Kidney glomerular epithelial cell (primary cell): ENCODE results near the gene LRRC15.

ENCODE experiments used
- DNase-seq: peaks from one replicate; lab custom pipeline; 2025; lab: John Stamatoyannopoulos, UW

LRRC15 gene

GRCh38 chr3:194369522-194370279, at the start of gene LRRC15:
Gene LRRC15, minus strand, starts transcription at chr3:194369743. Its CDS starts 8,700 bp downstream, at chr3:194361043.
- no peak for DNase-seq

GRCh38 chr3:194418671-194419070, 49.1 kb upstream of the LRRC15 start:
- DNase-seq = no peak

- DNase-seq = peak; percentile 38
These were observed 37.9 kb upstream of the LRRC15 start for GRCh38 chr3:194407423-194407822.

- no peak for DNase-seq
These were observed 36.2 kb upstream of the LRRC15 start for GRCh38 chr3:194405766-194406165.

GRCh38 chr3:194404365-194405140, 35.0 kb upstream of the LRRC15 start:
- DNase-seq = peak; percentile 22

GRCh38 chr3:194401868-194402329, 32.4 kb upstream of the LRRC15 start:
- DNase-seq = no peak

- no peak for DNase-seq
These were observed 31.8 kb upstream of the LRRC15 start for GRCh38 chr3:194401346-194401745.

- no peak for DNase-seq
These were observed 30.4 kb upstream of the LRRC15 start for GRCh38 chr3:194399874-194400411.

GRCh38 chr3:194399166-194399565, 29.6 kb upstream of the LRRC15 start, which contains the start of gene GP5:
Gene GP5, minus strand, starts transcription at chr3:194399266. Its CDS starts 984 bp downstream, at chr3:194398282.
- no peak for DNase-seq

- no peak for DNase-seq
These were observed 28.3 kb upstream of the LRRC15 start for GRCh38 chr3:194397757-194398312.

GRCh38 chr3:194396859-194397756, 27.6 kb upstream of the LRRC15 start:
- no peak for DNase-seq

GRCh38 chr3:194396539-194396858, 27.0 kb upstream of the LRRC15 start:
- DNase-seq = no peak

- peak; percentile 14 for DNase-seq
These were observed 26.4 kb upstream of the LRRC15 start for GRCh38 chr3:194395778-194396538.

GRCh38 chr3:194395212-194395611, 25.7 kb upstream of the LRRC15 start:
- no peak for DNase-seq

- no peak for DNase-seq
These were observed 23.0 kb upstream of the LRRC15 start for GRCh38 chr3:194392576-194392975.

- no peak for DNase-seq
These were observed 21.3 kb upstream of the LRRC15 start for GRCh38 chr3:194390835-194391234.

GRCh38 chr3:194389269-194389668, 19.7 kb upstream of the LRRC15 start:
- DNase-seq = no peak

GRCh38 chr3:194387926-194388418, 18.4 kb upstream of the LRRC15 start:
- no peak for DNase-seq

- no peak for DNase-seq
These were observed 17.7 kb upstream of the LRRC15 start for GRCh38 chr3:194387276-194387675.

GRCh38 chr3:194386648-194387047, 17.1 kb upstream of the LRRC15 start:
- no peak for DNase-seq

- no peak for DNase-seq
These were observed 16.5 kb upstream of the LRRC15 start for GRCh38 chr3:194386066-194386465.
